ENCODE data around the gene CER1.

CER1 gene

DNA sequence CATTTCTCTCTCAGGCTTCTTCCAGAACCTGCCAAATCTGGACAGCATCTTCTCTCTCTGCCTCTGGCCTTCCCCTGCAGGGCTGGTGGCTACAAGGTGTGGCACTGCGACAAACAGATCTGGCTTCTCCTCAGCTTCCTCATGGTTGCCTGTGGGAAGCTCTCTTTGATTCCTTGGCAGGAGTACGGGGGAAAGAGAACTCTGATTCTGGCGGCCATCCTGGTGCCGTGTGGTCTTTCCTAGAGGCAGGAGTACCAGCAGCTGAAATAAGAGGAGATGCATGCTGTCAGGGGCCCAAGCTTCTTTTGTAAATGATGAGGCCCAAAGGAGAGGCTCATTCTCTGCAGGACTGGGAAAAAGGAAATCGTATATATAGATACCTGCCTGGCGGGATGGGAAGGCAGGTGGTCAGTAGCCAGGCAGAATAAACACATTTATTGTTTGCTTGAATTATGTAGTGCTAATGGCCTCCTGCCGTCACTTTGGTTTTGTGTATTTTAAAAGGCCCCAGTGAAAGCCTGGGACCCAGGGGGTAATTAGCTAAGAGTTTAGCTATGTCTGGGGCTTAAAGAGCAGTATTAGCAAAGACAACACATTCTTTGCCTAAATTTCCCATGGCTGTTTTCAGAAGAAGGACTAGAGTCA, at the start of gene CER1:
TSS of gene CER1 (minus strand) at position 343 of the 645 bp plus-strand sequence. CDS start at position 282, 61 bp downstream.
- H3K27ac ChIP-seq (ENCODE audit: low read depth in 2 of 2, low read length in 2 of 2): no peak within 1 kb of the TSS
- H3K4me3 ChIP-seq (ENCODE audit: low read length in 2 of 2): no peak within 1 kb of the TSS
- no peaks in the 10 kb centered on the region for H3K4me1 ChIP-seq (ENCODE audit: control insufficient read depth in 2 of 2, insufficient read depth in 2 of 2, low read length in 2 of 2)
- no peak within 1 kb of the TSS for H3K9ac ChIP-seq (ENCODE audit: low read depth in 1 of 2, low read length in 2 of 2)
- peaks cover 0 to 5% of the 10 kb centered on the region in 2 donors for H3K27me3 ChIP-seq (ENCODE audit: control insufficient read depth in 2 of 2, insufficient read depth in 2 of 2, low read length in 2 of 2)
- H3K9me3 ChIP-seq (ENCODE audit: control insufficient read depth in 2 of 2, low read length in 2 of 2): no peaks in the 10 kb centered on the region
- H3K36me3 ChIP-seq (ENCODE audit: control insufficient read depth in 2 of 2, insufficient read depth in 2 of 2, low read length in 2 of 2): no peaks in the 10 kb centered on the region

GRCh38 chr9:14770592-14770991, 48.1 kb upstream of the CER1 start:
- H3K27ac ChIP-seq (ENCODE audit: low read depth in 2 of 2, low read length in 2 of 2): no peak overlapping the region
- no peak overlapping the region for H3K4me3 ChIP-seq (ENCODE audit: low read length in 2 of 2)
- no peaks in the 10 kb centered on the region for H3K36me3 ChIP-seq (ENCODE audit: control insufficient read depth in 2 of 2, insufficient read depth in 2 of 2, low read length in 2 of 2)
- no peaks in the 10 kb centered on the region for H3K4me1 ChIP-seq (ENCODE audit: control insufficient read depth in 2 of 2, insufficient read depth in 2 of 2, low read length in 2 of 2)
- no peaks in the 10 kb centered on the region for H3K9me3 ChIP-seq (ENCODE audit: control insufficient read depth in 2 of 2, low read length in 2 of 2)
- H3K9ac ChIP-seq (ENCODE audit: low read depth in 1 of 2, low read length in 2 of 2): no peak overlapping the region
- H3K27me3 ChIP-seq (ENCODE audit: control insufficient read depth in 2 of 2, insufficient read depth in 2 of 2, low read length in 2 of 2): no peaks in the 10 kb centered on the region

GRCh38 chr9:14769230-14769571, 46.7 kb upstream of the CER1 start:
- H3K9ac ChIP-seq (ENCODE audit: low read depth in 1 of 2, low read length in 2 of 2): no peak overlapping the region

DNA sequence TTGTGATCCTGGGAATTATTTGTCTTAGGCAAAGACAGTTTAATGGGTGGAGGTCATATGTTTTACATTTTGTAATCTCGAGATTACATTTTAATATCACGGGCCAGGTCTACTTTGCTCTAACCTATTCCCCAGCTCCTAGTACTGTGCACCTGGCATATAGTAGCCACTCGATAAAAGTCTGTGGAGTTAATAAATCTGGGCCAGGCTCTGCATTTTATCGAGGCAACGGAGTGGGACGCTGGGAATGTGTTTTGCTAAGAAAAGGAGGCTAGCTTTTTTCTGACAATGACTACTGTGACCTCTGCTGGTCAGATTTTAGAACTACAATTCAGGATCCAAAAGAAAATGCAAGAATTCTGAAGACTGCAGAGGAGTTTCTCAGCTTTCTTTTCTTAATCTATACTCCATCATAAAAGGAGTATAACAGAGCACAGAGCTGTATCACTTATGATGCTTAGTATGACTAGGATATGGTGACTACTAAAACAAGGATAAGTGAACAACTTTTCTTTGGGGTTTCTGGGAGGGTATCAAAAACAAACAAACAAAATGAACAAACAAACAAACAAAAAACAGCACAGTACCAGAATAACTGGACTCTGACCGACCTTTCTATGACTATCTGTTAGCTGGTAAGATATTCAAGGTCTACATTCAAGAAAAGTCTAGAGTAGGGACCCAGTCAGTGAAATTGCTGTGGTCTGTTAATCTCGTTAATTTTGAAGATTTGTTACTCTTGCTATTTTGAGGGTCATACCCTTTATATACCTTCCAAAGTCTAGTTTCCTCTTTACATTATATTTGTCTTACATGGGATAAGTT, 46.1 kb upstream of the CER1 start:
- Histone ChIP-seq H3K9ac (ENCODE audit: low read depth in 1 of 2, low read length in 2 of 2) (no peak overlapping the region), H3K27ac (ENCODE audit: low read depth in 2 of 2, low read length in 2 of 2) (no peak overlapping the region), H3K4me1 (ENCODE audit: control insufficient read depth in 2 of 2, insufficient read depth in 2 of 2, low read length in 2 of 2) (no peaks in the 10 kb centered on the region), H3K4me3 (ENCODE audit: low read length in 2 of 2) (no peak overlapping the region), H3K36me3 (ENCODE audit: control insufficient read depth in 2 of 2, insufficient read depth in 2 of 2, low read length in 2 of 2) (no peaks in the 10 kb centered on the region), H3K9me3 (ENCODE audit: control insufficient read depth in 2 of 2, low read length in 2 of 2) (no peaks in the 10 kb centered on the region), H3K27me3 (ENCODE audit: control insufficient read depth in 2 of 2, insufficient read depth in 2 of 2, low read length in 2 of 2) (no peaks in the 10 kb centered on the region)

More at GRCh38 chr9:14769230-14769571, 46.7 kb upstream of the CER1 start:
- no peaks in the 10 kb centered on the region for H3K9me3 ChIP-seq (ENCODE audit: control insufficient read depth in 2 of 2, low read length in 2 of 2)
- no peaks in the 10 kb centered on the region for H3K27me3 ChIP-seq (ENCODE audit: control insufficient read depth in 2 of 2, insufficient read depth in 2 of 2, low read length in 2 of 2)
- H3K4me3 ChIP-seq (ENCODE audit: low read length in 2 of 2): no peak overlapping the region
- H3K36me3 ChIP-seq (ENCODE audit: control insufficient read depth in 2 of 2, insufficient read depth in 2 of 2, low read length in 2 of 2): no peaks in the 10 kb centered on the region
- H3K4me1 ChIP-seq (ENCODE audit: control insufficient read depth in 2 of 2, insufficient read depth in 2 of 2, low read length in 2 of 2): no peaks in the 10 kb centered on the region
- no peak overlapping the region for H3K27ac ChIP-seq (ENCODE audit: low read depth in 2 of 2, low read length in 2 of 2)

DNA sequence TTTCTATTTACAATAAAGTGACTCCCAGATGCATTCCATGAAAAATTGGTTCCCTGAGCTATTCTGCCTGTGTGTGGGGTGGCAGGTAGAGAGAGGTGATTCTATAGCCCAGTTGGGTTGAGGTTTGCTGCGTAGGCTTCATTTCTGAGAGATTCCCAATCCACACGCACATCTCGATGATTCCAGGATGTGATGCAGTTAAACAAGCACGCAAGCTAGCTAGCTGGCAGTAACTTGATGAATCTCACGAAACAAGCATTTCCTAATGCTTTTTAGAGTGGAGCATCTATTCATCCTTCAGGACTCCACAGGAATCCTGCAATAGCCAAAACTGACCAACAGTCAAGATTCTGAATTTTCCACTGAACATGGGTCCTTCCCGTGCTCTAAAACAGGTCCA, 43.8 kb upstream of the CER1 start:
- H3K4me1 ChIP-seq (ENCODE audit: control insufficient read depth in 2 of 2, insufficient read depth in 2 of 2, low read length in 2 of 2): no peaks in the 10 kb centered on the region
- H3K9me3 ChIP-seq (ENCODE audit: control insufficient read depth in 2 of 2, low read length in 2 of 2): no peaks in the 10 kb centered on the region
- no peaks in the 10 kb centered on the region for H3K27me3 ChIP-seq (ENCODE audit: control insufficient read depth in 2 of 2, insufficient read depth in 2 of 2, low read length in 2 of 2)
- H3K9ac ChIP-seq (ENCODE audit: low read depth in 1 of 2, low read length in 2 of 2): no peak overlapping the region
- H3K4me3 ChIP-seq (ENCODE audit: low read length in 2 of 2): no peak overlapping the region
- H3K36me3 ChIP-seq (ENCODE audit: control insufficient read depth in 2 of 2, insufficient read depth in 2 of 2, low read length in 2 of 2): no peaks in the 10 kb centered on the region
- H3K27ac ChIP-seq (ENCODE audit: low read depth in 2 of 2, low read length in 2 of 2): no peak overlapping the region

GRCh38 chr9:14761584-14761983, 39.1 kb upstream of the CER1 start:
- H3K9me3 ChIP-seq (ENCODE audit: control insufficient read depth in 2 of 2, low read length in 2 of 2): no peaks in the 10 kb centered on the region
- no peak overlapping the region for H3K9ac ChIP-seq (ENCODE audit: low read depth in 1 of 2, low read length in 2 of 2)
- H3K4me3 ChIP-seq (ENCODE audit: low read length in 2 of 2): no peak overlapping the region
- no peaks in the 10 kb centered on the region for H3K36me3 ChIP-seq (ENCODE audit: control insufficient read depth in 2 of 2, insufficient read depth in 2 of 2, low read length in 2 of 2)
- no peak overlapping the region for H3K27ac ChIP-seq (ENCODE audit: low read depth in 2 of 2, low read length in 2 of 2)
- no peaks in the 10 kb centered on the region for H3K27me3 ChIP-seq (ENCODE audit: control insufficient read depth in 2 of 2, insufficient read depth in 2 of 2, low read length in 2 of 2)
- no peaks in the 10 kb centered on the region for H3K4me1 ChIP-seq (ENCODE audit: control insufficient read depth in 2 of 2, insufficient read depth in 2 of 2, low read length in 2 of 2)

DNA sequence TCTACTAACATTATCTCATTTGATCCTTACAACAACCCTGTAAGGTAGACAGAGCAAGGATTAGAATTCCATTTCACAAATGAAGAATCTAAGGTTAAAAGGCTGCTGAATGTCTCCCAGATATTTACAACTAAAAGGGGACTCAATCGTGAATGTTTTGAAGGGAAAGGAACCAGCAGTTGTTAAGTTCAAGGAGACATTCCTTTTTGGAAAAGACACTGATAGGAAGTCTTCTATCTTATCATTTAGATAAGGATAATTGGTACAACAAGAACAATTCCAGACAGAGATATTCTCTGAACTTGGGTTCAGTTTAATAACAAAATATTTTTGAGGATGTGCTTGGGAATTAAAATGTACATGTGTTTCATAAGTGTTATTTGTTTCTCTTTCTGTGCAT, 37.5 kb upstream of the CER1 start:
- H3K9ac ChIP-seq (ENCODE audit: low read depth in 1 of 2, low read length in 2 of 2): no peak overlapping the region
- H3K27ac ChIP-seq (ENCODE audit: low read depth in 2 of 2, low read length in 2 of 2): no peak overlapping the region
- no peaks in the 10 kb centered on the region for H3K36me3 ChIP-seq (ENCODE audit: control insufficient read depth in 2 of 2, insufficient read depth in 2 of 2, low read length in 2 of 2)
- no peak overlapping the region for H3K4me3 ChIP-seq (ENCODE audit: low read length in 2 of 2)
- no peaks in the 10 kb centered on the region for H3K4me1 ChIP-seq (ENCODE audit: control insufficient read depth in 2 of 2, insufficient read depth in 2 of 2, low read length in 2 of 2)
- no peaks in the 10 kb centered on the region for H3K27me3 ChIP-seq (ENCODE audit: control insufficient read depth in 2 of 2, insufficient read depth in 2 of 2, low read length in 2 of 2)
- no peaks in the 10 kb centered on the region for H3K9me3 ChIP-seq (ENCODE audit: control insufficient read depth in 2 of 2, low read length in 2 of 2)

DNA sequence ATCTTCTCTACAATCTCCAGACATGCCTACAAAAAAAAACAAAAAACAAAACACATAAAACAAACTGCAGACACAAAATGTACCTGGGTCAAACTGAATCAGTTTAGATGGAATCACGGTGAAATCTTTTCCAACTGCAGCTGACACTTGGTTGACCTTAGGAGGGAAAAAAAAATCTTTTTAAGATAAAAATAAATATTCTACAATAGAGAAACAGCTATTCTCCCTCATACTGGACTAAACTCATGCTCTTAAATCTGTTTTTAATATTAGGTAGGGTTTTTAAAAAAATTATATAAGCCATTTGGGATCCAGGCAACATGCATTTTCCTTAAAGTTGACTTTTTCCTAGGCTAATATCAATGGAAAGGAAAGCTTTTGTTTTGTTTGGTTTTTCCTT, 33.8 kb upstream of the CER1 start:
- H3K4me1 ChIP-seq (ENCODE audit: control insufficient read depth in 2 of 2, insufficient read depth in 2 of 2, low read length in 2 of 2): no peaks in the 10 kb centered on the region
- H3K9me3 ChIP-seq (ENCODE audit: control insufficient read depth in 2 of 2, low read length in 2 of 2): no peaks in the 10 kb centered on the region
- no peak overlapping the region for H3K27ac ChIP-seq (ENCODE audit: low read depth in 2 of 2, low read length in 2 of 2)
- H3K9ac ChIP-seq (ENCODE audit: low read depth in 1 of 2, low read length in 2 of 2): no peak overlapping the region
- no peaks in the 10 kb centered on the region for H3K27me3 ChIP-seq (ENCODE audit: control insufficient read depth in 2 of 2, insufficient read depth in 2 of 2, low read length in 2 of 2)
- no peak overlapping the region for H3K4me3 ChIP-seq (ENCODE audit: low read length in 2 of 2)
- no peaks in the 10 kb centered on the region for H3K36me3 ChIP-seq (ENCODE audit: control insufficient read depth in 2 of 2, insufficient read depth in 2 of 2, low read length in 2 of 2)

GRCh38 chr9:14752871-14753270, 30.3 kb upstream of the CER1 start:
- Histone ChIP-seq H3K4me3 (ENCODE audit: low read length in 2 of 2) (no peak overlapping the region), H3K9me3 (ENCODE audit: control insufficient read depth in 2 of 2, low read length in 2 of 2) (no peaks in the 10 kb centered on the region), H3K9ac (ENCODE audit: low read depth in 1 of 2, low read length in 2 of 2) (no peak overlapping the region), H3K4me1 (ENCODE audit: control insufficient read depth in 2 of 2, insufficient read depth in 2 of 2, low read length in 2 of 2) (no peaks in the 10 kb centered on the region), H3K27me3 (ENCODE audit: control insufficient read depth in 2 of 2, insufficient read depth in 2 of 2, low read length in 2 of 2) (no peaks in the 10 kb centered on the region), H3K36me3 (ENCODE audit: control insufficient read depth in 2 of 2, insufficient read depth in 2 of 2, low read length in 2 of 2) (no peaks in the 10 kb centered on the region), H3K27ac (ENCODE audit: low read depth in 2 of 2, low read length in 2 of 2) (no peak overlapping the region)

GRCh38 chr9:14752271-14752670, 29.7 kb upstream of the CER1 start:
- Histone ChIP-seq H3K36me3 (ENCODE audit: control insufficient read depth in 2 of 2, insufficient read depth in 2 of 2, low read length in 2 of 2) (no peaks in the 10 kb centered on the region), H3K27ac (ENCODE audit: low read depth in 2 of 2, low read length in 2 of 2) (no peak overlapping the region), H3K27me3 (ENCODE audit: control insufficient read depth in 2 of 2, insufficient read depth in 2 of 2, low read length in 2 of 2) (no peaks in the 10 kb centered on the region), H3K9me3 (ENCODE audit: control insufficient read depth in 2 of 2, low read length in 2 of 2) (no peaks in the 10 kb centered on the region), H3K4me1 (ENCODE audit: control insufficient read depth in 2 of 2, insufficient read depth in 2 of 2, low read length in 2 of 2) (no peaks in the 10 kb centered on the region), H3K9ac (ENCODE audit: low read depth in 1 of 2, low read length in 2 of 2) (no peak overlapping the region), H3K4me3 (ENCODE audit: low read length in 2 of 2) (no peak overlapping the region)

Measured in mucosa of rectum (tissue), 2 donors.